Activated CD4-positive, CD25-positive, alpha-beta regulatory T cell treated with anti-CD3 and anti-CD28 coated beads, Interleukin-2, amount 50 U/mL, for 16 hours (primary cell): ENCODE data around the gene KIAA0232.

ENCODE experiments used
- DNase-seq: peaks from one replicate; pipeline ENCODE4 v3.0.0-alpha.2; 2020; ENCODE audit warnings: low read depth, low spot score

KIAA0232 gene, protein sequence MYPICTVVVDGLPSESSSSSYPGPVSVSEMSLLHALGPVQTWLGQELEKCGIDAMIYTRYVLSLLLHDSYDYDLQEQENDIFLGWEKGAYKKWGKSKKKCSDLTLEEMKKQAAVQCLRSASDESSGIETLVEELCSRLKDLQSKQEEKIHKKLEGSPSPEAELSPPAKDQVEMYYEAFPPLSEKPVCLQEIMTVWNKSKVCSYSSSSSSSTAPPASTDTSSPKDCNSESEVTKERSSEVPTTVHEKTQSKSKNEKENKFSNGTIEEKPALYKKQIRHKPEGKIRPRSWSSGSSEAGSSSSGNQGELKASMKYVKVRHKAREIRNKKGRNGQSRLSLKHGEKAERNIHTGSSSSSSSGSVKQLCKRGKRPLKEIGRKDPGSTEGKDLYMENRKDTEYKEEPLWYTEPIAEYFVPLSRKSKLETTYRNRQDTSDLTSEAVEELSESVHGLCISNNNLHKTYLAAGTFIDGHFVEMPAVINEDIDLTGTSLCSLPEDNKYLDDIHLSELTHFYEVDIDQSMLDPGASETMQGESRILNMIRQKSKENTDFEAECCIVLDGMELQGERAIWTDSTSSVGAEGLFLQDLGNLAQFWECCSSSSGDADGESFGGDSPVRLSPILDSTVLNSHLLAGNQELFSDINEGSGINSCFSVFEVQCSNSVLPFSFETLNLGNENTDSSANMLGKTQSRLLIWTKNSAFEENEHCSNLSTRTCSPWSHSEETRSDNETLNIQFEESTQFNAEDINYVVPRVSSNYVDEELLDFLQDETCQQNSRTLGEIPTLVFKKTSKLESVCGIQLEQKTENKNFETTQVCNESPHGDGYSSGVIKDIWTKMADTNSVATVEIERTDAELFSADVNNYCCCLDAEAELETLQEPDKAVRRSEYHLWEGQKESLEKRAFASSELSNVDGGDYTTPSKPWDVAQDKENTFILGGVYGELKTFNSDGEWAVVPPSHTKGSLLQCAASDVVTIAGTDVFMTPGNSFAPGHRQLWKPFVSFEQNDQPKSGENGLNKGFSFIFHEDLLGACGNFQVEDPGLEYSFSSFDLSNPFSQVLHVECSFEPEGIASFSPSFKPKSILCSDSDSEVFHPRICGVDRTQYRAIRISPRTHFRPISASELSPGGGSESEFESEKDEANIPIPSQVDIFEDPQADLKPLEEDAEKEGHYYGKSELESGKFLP (N-terminal part only)

DNA sequence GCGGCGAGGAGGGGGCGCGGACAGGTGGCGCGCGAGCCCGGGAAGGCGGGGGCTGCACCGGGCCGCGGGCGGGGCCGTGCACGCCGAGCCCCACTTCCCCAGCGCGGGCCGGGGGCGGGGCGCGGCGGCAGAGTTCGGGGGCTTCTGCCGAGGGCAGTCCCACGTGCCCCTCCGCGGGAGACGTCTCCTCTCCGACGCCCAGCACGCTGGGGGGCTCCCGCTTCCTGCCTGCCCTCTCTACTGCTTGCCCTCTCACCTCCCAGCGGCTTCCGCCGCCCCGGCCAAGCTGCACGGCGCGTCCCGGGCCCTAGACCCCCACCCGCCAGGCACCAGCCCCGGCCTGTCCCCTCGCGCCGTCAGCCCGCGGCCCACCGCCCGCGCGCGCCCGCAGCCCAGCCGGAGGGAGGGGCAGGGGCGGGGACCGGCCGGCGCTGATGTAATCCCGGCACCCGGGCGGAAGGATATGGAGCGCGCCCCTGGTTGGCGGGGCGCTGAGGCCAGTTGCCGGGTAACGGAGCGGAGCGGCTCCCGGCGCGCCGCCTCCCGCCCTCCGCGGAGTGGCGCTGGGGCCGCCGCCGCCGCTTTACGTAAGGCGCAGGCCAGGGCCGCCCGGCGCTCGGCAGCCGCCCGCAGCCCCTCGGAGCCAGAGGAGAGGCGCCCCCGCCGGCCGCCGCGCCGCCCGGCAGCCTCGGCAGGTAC is at the start of gene KIAA0232:
TSS of gene KIAA0232 (plus strand) at position 581 of the 699 bp plus-strand sequence. CDS start 41,727 bp downstream, outside the sequence.
- peak; percentile 79 for DNase-seq

DNA sequence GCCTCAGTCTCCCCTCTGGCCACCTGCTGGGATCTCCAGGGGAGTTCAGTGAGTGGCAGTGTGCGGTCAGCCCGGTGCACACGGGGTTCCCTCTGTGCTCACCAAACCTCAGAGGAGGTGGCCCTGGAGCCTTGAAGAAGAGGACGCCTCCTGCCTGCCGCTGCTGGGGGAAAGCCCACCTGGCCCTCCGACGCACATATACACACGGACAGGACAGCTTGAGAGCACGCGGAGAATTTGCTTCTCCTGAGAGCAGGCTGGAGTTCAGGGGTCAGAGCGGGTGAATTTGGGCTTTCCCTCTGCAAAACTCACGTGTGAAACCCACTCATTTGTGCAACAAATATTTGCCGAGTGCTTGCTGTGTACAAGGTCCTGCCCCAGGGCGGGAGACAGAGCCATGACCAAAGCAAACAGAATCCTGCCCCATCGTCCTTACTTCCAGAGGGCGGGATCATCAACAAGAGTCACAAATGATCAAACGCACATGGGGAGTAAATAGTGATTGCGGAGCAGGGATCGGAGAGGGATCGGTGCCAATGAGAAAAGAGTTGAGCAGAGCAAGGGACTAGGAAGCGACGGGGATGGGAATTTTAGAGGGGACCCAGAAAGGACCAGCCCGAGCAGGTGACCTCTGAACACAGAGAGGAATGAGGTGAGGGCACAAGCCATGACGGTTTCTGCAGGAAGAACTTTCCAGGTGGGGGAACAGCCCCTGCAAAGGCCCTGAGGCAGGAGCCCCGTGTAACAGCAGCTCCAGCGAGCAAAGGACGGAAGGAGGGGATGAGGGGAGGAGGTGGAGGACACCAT is 49.0 kb upstream of the KIAA0232 start:
- no peak for DNase-seq

DNA sequence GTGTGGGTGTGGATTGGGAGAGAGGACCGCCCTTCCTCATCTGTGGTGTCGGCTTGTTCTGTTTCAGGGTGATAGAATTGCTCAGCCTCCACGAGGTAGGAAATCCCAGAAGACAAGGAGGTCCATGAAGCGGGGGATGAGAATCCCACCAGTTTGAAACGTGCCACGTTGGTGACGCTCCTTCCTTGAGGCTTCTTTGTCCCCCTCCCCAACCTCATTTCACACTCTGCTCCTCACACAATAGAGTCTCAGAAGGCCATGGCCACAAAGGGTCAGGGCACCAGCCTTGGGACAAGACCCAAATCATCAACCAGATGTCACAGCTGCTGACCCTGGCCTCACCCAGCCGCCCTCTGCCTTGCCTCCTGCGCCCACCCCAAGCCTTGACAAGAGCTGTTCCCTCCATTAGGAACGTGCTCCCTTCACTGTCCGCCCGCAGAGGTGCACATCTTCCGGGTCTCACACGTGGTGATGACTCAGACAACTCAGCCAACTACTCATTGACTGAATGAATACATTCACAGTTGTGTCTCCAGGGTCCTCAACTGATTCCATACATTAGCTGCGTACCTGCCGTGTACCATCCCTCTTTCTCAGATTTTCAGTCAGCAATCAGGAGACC is 48.3 kb upstream of the KIAA0232 start:
- DNase-seq = no peak

DNA sequence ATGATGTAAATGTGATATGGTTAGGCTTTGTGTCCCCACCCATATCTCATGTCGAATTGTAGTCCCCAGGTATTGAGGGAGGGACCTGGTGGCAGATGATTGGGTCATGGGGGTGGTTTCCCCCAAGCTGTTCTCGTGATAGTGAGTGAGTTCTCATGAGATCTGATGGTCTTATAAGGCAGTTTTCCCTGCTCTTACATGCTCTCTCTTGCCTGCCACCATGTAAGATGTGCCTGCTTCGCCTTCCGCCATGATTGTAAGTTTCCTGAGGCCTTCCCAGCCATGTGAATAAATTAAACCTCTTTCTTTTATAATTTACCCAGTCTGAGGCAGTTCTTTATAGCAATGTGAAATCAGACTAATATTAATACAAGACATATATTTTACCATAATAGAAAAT is 42.6 kb upstream of the KIAA0232 start:
- DNase-seq = no peak

DNA sequence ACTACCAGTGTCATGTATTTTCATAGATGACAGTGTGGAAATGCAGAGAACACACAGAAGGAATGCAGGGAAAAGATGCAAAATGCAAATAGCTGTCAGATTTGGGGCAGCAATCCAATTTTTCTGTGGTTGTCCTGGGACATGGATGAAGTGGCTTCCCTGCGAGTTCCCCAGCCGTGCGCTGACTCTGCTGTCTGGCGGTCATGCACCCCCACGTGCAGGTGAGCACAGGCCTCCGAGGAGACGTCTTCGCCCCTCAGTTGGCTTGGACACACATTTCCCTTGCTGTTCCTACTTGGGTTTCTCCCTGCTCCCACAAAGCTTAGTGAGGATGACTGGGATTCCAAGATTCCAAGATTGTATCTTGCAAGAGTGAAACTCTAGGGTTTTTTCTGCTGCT is 42.2 kb upstream of the KIAA0232 start:
- no peak for DNase-seq

DNA sequence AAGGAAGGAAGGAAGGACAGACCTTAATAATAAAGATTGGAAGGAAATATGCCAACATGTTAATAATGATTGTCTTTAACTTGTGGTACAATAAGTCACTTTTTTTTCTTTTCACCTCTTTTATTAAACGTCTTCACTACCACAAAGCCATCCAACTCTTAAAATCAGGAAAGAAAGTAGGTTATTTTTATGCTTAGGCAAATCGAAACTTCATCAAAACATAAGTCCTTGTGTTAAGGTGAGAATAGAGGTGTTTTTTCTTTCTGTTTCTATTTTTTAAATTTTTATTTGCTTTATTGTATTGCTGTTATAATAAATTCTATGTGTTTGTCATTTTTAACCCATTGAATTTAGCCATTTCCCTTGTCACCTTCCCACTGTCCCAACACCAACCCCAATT is 40.0 kb upstream of the KIAA0232 start:
- DNase-seq = no peak

DNA sequence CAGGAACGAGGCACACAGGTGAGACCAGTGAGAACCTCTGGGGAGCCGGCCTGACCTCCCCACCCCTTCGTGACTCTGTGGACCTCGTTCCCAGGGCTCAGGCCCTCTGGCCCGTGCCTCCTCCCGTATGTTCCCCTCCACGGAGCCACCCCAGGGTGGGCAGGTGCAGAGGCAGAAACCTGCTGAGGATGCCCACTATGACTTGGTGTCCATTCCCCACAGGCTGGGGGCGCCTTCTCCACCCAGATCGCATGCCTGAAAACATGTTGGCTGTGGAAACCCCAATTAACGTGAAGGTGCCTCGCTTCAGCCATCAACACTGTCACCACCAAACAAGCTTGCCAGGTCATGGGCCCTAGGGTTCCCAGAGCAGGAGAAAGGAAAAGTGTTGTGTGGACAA is 39.5 kb upstream of the KIAA0232 start:
- no peak for DNase-seq

DNA sequence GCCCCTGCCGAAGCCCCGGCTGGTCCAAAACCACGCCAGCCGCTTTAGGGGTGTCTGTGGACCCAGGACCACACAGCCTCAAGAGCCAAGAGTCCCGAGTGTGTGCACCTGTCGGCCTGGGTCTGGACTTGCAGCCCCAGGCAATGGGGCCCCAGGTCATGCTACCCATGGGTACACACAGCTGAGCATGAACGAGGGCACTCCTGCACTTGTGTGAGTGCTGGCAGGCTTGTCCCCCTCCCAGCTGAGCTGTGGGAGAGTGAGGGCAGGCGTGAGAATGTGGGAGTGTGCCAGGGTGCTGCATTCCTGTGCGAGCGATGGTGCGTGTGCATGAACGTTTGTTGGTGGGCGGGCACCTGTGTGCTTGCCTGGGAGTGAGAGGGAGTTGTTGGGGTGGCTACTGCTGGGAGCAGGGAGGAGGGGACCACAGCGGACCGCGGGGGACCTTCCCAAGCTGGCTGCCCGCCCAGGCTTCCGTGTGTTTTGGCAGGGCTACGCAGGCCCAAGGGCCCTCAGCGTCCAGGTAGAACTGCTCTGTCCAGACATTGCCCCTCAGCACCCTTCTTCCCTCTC is 35.7 kb upstream of the KIAA0232 start:
- DNase-seq = no peak

DNA sequence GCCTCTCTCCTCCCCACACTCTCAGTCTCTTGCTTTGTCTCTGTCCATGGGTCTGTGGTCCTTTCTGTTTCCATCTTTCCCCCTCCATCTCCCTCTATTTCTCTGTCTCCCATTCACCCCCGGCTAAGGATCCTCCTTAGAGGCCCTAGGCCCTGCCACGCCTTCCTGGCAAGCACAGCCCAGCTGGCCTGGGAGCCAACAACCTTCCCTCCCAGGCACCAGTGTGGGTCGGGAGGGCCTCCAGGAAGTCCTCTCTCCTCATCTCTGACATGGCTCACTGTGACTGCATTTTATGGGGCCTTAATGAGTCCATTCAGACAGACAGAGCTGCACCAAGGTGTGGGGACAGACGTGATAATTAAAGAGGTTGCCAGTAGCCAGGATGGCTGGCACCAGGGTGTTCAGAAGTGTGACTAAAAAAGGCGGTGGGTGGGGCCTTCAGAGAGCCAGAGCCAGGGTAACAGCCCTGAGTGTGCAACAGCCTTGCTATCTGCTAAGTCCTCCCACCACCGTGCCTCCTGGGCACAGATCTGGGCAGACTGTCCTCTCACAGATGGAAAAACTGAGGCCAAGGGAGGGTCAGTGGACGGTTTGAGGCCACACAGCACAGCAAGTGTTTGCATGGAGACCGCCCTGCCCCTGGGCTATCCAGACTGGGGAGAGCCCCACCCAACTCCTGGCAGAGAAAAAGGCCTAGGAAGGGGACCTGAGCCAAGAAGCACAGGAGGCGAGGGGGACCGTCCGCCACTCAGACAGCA is 35.1 kb upstream of the KIAA0232 start:
- no peak for DNase-seq

DNA sequence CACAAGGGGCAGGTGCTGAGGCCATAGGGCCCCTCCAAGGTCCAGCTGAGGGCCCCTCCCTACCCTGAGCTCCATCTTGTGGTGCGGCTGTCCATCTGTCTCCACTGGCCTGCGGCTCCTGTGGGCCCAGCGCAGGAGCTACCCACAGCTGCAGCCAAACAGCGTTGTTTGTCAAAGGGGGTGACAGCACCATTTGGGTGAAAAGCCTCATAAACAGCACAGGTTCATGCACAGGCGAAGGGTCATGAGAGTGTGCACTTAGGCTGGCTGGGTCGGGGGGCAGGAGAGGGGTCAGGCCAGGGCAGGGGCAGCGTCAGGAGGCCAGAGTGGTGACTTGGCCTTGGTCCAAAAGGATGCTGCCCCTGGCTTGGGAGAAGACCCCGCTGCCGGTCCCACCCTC is 34.2 kb upstream of the KIAA0232 start:
- no peak for DNase-seq

DNA sequence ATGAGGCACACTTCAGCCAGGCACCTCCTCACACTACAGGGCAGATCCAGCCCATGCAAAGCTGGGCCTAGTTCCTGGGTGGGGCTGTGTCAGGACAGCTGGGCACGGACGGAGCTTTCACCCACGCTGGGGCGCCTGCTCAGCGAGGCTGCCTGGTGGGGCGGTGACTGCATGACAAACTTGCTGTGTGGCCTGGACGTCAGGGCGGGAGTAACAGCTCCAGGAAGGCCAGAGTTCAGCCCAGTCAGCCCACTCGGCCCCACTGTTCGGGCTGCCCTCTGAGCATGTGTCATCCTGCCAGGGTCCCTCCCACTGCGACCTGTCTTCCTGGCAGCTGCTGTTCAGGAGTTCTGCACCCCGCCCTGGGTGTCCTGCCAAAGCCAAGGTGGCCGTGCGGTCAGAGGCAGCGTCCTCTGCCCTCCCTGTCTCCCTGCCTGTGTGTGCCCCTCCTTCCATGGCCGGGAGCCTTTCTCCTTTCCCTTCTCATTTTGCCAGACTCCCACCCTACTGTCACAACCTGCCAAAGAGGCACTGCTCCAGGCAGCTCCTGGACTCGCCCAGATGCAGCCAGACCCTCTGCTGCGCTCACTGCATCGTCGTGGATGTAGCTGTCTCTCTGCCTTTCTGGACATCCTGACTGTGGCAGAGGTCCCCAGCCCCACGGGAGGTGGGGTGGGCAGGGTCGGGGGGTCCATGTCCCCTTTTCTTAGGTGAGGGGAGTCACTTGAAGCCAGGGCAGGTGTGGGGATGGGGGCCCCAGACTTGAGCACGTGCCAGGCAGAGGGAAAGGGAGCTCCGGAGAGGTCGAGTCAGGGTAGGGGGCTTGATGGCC is 33.0 kb upstream of the KIAA0232 start:
- DNase-seq = no peak

DNA sequence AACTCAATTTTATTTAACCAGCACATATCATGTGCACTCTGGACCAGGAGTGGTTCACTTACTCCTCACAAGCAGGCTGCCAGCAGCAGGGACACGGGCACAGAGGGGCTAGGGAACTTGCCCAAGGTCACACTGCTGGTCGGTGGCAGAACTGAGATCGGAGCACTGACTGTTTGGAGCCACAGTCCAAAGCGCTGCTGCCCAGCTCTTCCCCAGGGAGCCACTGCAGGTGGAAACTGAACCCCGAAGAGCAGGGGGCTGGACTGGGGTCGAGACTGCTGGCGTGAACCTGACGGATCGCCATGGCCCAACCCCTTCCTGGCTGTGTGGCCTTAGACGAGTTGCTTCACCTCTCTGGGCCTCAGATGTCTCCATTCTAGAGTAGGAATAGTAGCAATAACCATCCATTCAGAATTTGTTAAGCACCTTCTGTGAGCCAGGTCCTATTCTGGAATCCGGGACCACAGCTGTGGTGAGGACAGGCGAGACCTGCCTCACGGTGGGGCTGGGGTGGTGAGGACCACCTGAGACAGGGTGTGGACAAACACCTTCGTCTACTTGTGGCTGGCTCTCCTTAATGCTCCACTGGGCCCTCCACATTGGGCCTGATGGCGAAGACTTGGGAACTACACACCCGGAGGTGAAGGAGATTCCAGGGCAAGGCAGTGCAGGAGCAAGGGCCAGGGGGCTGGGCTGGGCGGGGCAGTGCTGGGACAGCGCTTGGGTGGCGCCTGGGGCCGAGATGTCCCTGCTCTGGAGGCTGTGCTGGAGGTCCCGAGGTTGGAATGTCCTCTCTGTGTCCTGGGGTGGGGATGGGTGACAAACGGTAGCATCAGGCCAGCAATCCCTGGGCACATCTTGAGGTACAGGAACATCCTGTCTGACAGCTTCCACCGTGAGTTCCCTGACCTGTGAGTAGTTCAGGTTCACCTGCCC is 32.0 kb upstream of the KIAA0232 start:
- DNase-seq = no peak

DNA sequence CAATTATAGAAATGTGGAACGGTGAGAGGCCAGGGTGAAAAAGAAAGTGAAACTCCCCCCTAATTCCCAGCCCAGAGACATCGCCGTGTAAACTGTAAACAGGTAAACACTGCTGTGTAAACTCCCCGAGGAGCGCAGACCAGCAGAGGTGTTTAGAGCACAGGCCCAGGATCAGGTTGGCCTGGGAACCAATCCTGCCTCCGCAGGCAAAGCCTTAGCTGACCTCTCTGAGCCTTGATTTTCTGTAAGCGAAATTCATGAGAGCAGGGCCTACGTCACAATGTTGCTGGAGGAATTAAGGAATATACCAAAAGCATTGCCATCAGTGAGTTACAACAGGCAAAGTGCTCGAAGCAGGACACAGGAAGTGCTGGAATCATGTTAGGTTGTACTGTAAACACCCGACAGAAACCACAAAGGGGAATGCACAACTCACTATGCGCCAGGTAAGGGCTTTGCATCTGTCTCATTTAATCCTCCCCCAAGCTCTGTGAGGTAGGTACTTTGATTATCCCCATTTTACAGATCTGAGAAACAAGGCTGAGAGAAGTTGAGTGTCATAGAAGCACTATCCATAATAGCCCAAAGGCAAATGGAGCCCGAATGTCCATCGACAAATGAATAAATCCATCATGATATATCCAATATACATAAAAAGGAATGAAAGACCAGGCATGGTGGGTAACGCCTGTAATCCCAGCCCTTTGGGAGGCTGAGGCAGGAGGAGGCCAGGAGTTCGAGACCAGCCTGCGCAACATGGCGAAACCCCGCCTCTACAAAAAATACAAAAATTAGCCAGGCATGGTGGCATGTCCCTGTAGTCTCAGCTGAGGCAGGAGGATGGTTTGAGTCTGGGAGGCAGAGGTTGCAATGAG is 30.7 kb upstream of the KIAA0232 start:
- DNase-seq = no peak

DNA sequence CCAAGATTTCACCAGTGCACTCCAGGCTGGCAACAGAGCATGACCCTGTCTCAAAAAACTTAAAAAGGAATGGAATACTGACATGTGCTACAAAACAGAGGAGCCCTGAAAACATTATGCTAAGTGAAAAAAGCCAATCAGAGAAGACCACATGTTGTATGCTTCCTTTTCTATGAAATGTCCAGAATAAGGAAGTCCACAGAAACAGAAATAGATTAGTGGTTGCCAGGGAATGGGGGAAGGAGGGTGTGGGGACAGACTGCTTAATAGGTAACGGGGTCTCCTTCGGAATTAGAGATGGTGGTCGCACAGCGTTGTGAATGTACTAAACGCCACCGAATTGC is 30.1 kb upstream of the KIAA0232 start:
- DNase-seq = no peak

DNA sequence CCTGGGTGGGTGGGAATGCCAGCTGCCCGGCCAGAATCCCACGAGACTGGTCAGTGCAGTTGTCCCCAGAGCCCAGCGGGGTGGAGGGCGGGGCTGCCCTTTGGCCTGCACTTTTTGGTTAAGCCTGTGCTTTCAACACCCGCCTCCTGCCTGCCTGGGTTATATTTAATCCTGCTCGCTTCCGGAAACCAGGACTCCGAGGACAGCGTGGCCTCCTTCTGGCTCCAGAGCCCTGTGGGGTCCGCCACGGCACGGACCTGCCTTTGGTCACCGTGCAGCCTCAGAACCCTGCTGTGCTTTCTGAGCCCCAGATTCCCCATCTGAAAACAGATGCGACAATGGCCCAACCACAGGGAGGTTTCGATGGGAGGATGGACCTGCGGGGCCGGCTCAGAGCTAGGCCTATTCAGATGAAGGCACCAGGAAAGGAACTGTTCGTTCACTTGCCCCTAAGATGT is 29.4 kb upstream of the KIAA0232 start:
- DNase-seq = no peak

DNA sequence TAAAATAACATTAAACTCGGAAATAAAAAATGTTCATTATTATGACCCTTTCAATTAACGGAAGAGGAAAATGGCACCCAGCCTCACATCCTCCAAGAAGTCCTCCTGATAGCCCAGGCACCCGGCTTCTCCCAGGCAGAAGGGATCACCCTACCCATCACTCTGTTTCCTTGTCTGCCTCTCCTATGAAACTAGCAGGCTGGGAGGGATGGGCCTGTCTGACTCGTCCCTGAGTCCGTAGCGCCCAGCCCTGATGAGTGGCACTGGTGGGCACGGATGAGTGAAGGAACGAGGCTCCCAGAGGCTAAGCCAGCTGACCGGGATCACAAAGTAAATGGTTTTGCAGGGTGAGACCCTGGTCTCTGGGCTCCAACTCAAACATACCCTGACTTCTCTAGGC is 28.6 kb upstream of the KIAA0232 start:
- DNase-seq = no peak
